Stimulated activated CD8-positive, alpha-beta memory T cell treated with anti-CD3 and anti-CD28 coated beads, Interleukin-15, amount 100 ng/mL, for 4 hours (primary cell): ENCODE results near the gene SETD7.
A peak's percentile ranks its signal among the peaks of the same experiment; 100 is the strongest.

Experiments used
- DNase-seq, 2 donors: peaks; one replicate each; pipeline ENCODE4 v3.0.0-alpha.2; 2020; ENCODE audit warnings: low read depth in 2 of 2

SETD7 gene

DNA sequence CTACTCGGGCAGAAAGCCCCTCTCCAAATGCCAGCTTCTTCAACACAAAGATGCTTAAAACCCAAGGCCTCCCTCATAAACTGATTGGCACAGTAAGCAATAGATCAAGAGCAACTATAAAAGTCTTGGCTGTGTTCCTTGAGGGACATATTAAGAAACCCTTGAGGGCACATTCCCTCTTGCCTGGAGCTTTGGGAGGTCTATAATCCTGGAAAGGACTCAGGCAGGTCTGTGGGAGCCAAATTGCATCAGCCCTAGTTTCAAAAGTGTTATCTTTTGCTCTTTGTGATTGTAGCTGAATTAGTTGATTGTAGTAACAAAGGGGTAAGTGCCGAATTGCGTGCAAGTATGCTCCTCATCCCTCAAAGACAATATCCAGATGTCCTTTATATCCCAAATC, 18.6 kb upstream of the SETD7 start:
- DNase-seq = no peak

DNA sequence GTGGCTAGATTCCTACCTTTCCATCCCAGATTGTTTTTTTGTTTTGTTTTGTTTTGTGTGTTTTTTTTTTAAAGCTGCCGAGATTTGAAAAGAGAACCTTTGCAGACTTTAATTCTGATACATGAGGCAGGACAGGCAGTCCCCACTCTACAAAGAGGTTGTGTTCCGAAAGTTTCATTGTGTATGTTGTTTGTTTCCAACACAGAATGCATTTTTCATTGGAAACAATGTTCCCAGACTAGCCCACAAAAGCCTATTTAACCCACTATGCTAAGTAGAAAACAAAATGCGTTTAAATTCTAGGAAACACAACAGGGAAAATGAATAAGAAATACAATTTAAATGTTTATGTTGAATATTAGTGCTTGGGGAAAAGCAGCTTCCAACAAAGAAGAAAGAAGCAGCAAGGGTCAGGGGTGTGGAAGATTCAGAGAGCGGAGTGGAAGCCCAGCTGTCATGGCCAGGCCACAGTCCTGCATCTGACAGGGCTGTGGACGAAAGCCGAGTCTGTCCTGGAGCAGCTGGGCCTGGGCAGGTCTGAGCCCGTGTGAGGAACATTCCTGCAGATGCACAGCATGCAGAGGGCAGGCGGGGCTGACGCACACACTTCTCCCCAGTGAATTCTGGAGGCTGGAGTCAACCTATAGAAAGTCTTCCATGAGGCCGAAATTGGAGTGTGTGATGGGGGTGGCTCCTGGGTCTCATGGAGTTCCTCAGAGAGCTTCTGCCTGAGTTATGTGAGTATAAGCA, 12.4 kb upstream of the SETD7 start:
- DNase-seq = no peak

DNA sequence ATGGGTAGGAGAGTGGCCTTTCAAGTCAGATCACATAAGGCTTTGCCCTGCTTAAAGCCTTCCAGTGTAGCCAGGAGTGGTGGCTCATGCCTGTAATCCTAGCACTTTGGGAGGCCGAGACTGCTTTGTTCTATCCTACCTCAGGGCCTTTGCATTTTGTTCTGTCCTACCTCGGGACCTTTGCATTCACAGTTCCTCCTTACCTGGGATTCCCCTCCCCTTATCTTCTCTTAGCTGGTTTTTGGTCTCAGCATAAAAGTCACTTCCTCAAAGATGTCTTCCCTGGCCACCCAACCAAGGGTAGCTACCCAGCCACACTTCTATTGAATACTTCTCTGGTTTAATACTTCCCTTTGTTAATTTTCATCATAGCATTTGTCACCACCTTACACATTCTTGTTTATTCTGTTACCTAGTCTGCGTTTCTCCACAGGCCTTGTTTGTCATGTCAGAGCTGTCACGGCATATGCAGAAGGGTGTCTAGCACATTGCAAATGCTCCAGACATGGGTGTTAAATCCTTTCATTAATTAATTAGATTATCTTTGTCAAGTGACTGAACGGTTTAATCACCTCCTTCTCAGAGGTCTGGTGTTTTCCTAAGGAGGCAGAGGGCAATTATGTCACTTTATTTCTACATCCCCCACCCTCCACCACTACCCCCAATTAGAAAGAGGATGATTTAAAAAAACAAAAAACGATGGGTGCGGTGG, 11.3 kb upstream of the SETD7 start:
- DNase-seq = no peak

DNA sequence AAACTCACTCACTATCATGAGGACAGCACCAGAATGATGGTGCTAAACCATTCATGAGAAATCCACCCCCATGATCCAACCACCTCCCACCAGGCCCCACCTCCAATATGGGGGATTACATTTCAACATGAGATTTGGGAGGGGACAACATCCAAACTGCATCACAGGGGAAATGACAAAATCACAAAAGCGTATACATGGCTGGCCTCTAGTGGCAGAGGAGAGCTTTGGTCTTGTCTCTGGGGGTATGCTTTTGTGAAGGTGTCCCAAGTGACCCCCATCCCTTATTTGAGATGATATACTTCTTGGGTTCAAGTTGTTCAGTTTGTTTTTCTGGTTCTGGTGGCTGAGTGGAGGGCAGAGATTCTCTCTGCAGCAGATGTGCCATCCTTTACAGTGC, 8.5 kb upstream of the SETD7 start:
- DNase-seq = no peak

DNA sequence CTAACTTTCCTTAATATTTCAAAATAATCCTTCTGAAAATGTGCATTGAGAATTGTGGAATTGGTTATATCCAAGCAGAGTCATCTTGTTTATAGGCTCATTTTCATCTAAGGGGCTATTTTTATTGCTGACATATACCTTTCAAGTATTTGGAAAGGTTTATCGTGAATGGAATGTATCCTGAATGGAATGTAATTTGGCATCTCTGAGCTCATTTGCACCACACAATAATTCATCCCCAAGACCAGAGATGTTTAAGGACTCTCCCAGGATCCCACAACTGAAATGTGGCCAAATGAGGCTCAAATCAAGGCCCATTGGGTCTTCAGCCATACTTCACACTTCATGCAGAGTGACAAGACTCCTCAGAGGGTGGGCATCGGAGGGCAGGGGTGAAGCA, 7.5 kb upstream of the SETD7 start:
- DNase-seq = no peak

DNA sequence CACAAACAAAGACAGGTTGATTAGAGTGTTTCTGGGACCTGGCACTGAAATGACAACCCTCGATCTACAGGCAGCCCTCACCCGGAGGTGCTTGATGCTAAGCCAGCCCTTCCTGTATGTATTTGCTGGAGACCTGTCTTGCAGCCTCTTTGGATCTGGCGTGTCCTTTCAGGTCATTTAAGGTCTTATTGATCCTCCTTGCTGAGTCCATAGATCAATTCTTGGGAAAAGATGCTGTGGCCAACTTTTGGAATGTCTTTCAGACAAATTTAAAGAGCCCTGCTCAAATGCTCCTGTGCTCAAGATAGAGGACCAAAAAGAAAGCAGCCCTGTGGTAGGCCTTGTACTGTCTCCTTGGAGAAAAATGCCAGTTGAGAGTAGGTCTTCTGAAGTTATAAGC, 6.8 kb upstream of the SETD7 start:
- DNase-seq = no peak

DNA sequence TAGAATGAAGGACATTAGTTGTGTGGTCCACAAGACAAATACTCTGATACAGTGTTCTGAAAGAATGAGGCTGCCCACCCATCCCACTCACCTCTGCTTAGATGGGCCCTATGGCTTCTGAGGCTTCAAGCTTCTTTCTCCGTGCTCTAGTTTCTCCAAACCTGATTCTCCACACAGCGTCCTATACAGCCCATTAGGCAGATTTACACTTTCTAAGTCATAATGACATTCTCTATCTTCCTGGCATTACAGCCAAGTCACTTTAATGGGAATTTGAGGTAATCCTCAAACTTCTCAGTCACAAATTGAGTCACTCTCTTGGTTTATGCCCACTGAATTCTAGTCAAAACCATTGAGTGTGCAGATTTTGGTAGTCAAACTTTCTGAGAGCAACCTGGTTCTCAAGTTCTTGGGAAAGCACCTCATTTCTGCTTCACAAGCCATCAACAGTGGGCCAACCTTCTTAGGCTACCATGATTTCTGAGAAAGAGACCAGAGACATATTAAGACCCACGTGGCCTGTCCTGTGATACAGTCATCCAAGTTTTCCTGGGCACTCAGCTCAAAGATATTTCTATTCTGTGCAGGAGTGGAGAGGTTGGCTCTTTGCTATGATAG, 6.2 kb upstream of the SETD7 start:
- no peak for DNase-seq

DNA sequence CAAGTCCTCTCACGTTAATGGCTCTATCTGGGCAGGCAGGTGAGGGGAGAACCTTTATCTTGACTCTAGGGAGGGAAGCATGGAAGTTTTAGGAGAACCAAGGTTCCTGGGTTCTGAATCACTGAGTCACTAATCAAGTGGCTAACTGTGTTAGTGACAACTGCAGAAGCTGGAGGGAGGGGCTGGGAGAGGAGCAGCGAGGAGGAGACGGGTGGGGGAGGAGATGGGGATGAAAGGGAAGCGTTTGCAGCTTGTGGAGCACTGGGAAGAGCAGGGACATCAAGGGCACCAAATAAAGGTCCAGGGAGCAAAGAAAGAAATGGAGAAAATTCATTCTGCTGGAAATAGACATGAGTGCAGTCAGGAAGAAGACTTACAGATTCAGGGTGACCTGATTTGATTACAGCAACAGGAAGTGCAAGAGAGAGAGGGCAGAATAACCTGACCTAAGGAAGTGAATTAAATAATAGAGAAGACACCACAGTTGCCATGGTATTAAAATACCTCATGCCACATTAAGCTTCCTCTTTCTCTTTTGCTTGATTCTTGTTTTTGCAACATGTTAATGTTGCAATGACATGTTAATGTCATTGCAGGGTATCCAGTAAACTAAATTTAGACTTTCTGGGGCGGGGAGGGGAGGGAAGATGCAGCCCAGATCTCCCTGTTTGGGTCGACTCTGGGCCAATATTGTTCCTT, 4.5 kb upstream of the SETD7 start:
- DNase-seq = no peak

DNA sequence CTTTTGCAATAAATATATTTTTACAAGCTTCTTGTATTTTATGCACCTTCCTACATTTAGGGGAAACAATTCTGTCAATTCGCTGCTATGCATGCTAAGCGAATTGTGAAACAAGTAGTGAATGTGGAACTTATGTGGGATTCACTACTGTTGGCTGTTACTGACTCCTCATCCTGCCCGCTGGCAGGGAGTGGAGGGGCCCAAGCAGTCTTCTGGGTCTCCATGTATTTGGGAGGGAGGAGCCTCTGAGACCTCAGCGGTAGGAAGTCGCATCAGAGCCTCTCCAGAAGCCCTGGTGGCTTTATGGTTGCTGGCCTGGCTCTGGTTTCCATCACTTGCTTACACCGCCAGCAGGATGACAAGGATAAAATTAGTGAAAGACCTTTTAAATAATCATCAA, 3.7 kb upstream of the SETD7 start:
- DNase-seq = no peak

DNA sequence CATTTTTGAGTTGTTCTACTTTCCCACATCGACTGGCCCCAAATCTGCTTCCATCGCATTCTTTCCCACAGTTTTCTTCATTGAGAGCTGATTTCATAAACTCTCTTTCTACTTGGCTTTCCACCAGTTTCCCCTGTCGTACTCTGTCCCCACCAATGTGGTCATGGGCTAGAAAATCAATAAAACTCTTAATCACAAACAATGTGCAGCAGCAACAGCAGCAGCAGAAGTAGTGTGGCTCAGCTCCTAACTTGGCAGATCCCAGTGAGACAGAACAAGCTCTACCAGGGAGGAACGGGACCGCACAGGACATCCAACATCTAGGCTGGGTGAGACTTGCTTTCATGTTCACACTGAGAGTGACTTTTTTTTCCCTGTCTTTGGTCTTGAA, 3.1 kb upstream of the SETD7 start:
- DNase-seq = no peak

DNA sequence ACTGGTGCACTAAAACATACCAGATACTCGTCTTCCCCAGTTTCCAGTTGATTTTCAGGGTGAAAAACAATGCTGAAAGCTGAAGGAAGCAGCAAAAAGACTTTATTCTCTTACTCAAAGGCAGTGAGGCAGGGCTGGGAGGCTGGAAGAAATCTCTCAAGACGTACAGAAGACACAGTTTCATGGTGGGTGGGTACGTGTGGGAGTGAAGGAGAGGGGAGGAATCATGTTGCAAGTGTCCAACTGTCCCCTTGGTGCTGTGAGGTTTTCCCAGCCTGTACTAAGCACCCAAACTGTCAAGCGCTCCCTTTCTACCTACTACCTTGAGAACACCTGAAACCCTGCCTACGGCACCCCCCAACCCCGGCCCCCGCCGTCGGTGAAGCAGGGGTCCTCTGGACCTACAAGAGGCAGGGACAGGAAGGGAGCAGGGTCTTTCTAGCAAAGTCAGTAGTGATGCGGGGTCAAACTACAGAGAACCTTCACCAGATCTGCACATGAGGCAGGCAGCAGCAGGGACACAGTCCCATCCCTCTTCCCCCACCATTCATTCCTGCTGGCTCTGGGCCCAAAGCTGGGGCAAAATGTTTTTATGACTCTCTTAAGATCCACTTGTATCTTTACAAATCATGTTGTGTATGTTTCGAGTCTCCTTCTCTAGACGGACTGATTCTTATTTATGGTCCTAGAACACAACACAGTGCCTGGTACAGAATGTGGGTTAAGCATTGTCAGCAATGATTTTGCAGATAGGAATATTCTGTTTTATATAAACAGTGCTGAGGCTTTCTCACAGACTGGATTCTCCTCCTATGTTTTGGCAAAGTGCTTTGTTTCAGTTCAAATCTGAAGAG, 2.4 kb upstream of the SETD7 start:
- DNase-seq = no peak

DNA sequence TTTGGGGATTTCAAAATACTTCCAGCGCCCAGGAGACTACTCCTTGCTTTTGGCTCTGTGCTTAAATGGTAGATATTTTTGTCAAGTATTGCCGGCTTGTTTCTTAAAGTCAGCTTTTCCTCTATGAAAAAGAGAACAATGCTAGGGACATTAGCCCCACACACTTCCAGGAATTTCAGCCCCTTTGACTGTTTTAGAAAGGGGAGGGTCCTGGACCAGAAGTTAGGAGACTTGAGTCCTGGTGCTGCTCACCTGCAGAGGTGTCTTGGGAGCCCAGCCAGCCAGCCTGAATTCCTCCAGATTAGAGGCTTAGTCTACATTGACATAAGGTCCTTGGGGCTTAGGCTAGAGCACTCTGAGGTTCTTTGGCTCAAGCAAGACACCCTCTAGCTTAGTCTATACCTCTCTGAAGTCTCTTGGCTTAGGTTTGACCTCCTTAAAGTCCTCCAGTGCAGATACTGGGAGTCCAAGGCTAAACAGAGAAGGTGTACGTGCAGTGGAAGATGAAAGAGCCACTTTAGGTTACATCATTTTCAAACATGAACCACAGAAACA, 1.6 kb upstream of the SETD7 start:
- DNase-seq = no peak

DNA sequence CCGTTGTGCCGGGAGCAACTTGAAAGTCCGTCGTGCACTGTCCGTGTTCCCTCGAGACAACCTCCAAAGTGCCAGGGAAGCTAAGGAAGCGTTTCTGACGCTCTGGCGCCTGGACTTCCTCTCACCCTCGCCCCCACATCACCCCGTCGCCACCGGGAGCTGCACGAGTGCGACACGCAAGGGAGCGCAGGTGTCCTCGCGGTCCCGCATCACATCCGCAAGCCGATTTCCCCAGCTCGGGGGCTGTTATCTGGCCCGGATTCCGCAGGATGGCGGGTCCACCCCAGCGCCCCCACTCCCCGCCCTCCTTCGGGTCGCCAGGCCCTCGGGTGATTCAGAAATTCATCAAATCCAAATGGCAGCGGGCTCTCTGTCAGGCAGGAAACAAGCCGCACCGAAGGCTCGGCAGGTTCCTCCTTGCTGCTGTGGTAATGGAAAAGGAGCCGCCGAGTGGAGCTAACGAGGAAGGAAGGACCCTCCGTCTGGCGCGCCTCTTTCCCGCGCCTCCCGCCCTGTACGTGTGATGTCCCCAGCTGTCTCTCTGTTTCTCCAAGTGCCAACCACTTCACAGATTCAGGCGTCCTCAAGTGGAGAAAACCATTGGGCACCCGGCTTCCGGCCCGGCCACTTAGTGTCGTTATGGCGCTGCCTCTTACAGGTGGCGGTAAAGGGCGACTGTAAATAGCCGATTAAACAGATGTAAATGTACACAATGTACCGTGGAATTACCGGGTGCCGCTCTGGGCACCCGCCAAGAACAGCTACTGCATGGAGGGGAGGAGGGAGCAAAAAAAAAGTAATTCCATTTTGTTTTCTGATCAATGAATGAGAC, 921 bp upstream of the SETD7 start:
- DNase-seq = peak; percentile 12 to 15

DNA sequence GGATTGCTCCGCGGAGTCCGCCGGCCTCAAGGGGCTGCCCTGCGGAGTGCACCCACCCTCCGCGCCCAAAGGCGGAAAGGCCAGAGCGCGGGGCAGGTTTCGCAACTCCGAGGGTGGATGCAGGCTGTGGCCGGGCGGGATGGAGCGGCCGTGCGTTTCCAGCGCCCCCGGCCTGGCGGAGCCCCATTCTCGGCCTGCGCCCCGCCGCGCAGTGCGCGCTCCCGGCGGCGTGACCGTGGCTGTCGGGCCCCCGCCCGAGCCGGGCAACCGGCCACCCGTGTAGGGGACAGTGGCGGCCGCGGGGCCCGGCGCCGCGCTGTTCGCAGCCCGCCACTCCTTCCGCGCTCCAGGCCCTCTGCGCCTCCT, 331 bp downstream of the SETD7 start:
- DNase-seq = no peak

DNA sequence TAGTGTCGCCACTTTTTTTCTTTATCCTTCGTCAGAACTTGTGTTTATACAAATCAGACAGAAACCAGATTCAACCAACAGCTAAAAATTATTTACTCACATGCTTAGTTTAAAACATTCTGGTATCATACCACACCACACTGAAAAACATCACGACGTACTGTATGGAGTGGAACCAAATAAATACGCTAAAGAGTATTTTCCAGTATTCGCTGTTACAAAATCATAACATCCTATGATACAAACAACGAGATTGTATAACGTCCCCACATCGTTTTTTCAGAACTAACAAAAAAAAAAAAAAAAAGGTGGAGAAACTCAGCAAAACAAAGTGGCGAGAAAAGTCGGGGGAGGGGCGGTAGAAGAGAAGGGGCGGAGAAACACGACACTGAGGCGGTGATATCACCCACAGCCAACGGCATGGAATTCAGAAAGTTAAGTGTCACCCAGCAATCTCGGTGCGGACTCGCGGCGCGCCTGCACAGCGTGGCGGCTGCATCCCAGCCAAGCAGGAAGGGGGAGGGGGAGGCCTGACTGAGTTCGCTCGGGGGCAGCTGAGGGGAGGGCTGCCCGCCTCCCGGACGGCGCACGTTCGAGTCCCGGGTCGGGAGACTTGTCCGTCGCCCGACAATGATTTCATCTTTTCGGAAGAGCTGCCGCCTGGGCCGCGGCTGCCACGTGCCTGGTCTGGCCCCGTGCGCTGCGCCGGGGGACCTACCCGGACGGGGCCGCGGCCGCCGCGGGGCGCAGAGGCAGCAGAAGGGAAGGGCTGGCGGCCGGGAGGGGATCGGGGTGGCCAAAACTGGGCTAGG, 920 bp downstream of the SETD7 start:
- DNase-seq = peak; percentile 49 to 58

DNA sequence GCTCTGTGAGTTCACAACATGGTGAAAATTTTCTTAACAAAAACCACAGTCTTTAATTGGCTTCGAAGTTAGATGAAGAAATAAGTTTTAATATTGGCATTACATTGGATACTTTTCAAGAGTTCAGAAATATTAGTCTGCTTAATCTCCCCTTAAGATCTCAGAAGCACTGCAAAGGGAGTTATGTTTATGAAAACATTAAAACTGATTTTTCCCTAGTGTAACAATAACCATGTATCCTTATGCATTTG, 1.5 kb downstream of the SETD7 start:
- DNase-seq = no peak

DNA sequence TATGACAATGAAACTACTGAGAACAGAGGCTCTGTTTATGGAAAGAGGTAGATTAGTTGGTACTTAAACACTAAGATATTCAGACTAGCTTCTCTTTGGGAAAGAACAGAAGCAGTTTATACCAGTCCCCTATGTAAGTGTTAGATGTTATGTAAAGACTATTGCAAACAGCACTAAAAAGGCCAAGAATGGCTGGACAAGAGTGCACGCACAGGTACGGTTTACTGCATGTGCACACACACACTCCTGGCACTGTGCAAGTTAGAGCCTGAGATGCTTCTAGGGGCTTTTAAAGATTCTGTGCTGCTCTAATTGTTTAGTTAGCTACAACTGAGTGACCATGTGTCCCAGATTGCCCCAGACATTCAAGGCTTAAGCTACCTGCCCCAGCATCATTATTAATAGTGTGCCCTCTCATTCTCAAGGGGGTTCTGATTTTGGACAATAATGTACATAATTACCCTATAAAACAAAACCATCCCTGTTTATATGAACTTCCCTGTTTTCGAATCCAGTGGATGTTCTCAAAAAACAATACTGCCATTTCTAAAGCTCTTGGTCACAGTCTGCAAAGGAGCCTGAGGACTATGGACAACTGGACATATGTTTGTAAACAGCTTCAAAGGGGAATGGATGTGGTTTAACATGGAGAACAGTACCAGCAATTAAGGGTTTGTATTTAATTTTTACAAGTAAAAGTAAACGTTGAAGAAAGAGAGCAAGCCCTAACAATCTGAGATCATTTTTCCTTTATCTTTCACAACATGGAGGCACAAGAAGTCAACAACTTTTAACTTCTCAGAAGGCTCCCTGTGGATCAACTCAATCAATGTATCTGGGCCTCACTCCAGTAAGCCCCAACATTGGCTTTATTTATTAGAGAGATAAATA, 2.0 kb downstream of the SETD7 start:
- no peak for DNase-seq

DNA sequence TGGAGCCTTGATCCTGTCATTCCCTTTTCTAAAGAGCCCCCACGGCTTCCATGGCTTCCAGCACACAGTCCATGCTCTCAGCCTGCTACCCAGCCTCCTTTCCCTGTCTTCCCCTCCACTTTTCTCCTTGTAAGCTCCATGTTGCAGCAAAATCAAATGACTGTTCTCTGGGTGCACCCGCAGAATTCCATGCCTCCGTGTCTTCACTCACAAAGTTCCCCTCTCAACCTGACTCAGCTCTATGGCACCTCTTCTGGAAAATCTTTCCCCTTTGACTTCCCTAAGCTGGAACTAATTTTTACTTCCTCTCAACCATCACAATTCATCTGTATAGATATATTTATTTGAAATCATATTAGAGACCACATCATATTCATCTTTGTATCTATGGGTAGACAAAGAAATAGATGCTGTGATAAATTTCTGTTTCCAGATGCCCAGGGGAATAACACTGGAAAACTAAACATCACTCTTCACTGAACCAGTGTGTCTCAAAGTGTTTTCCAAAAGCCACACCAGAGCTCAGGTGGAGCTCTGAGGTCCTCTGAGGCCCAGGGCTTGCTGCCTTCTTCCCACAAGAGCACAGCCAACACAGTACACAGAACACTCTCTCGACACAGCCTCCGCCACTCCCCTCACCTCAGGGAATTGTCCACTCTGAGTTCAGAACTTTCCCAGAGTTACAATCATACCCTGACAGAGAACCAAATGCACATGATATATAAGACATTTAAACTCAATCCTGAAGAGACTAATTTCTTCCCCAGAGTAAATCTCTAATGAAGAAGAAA, 3.3 kb downstream of the SETD7 start:
- DNase-seq = no peak
